SIG-M5 (cell line): ENCODE results near the gene CHMP3.
"Not testable (repeated sequence)": the region's sequence is repeated elsewhere in the genome, so short reads cannot be mapped to it uniquely, and the experiment has no call there.

Experiments used
- DNase-seq: peaks from one replicate; lab custom pipeline; 2025; lab: John Stamatoyannopoulos, UW

The CHMP3 gene

DNA sequence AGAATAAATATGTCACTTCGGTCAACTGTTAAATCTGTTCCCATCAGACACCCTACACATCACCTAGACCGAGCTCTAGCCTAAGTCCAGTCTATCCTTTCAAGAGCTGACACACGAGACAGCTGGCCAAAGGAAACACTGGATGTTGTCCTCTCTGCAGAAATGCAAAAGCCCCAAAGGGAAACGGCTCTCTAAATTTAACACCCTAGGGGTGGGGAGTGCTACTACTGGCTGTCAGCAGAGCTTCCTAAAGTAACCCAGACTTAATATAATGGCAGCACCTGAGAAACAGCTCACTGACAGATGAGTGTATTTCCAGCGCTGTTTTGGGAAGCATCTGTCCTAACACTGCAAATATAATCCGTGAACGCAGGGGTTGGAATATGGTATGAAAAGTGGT is 55.6 kb downstream of the CHMP3 start:
- DNase-seq, result no peak

GRCh38 chr2:86500325-86501083 is 62.7 kb downstream of the CHMP3 start:
- DNase-seq, result no peak

- DNase-seq, result no peak
Measured at GRCh38 chr2:86499326-86499725, 63.9 kb downstream of the CHMP3 start.

DNA sequence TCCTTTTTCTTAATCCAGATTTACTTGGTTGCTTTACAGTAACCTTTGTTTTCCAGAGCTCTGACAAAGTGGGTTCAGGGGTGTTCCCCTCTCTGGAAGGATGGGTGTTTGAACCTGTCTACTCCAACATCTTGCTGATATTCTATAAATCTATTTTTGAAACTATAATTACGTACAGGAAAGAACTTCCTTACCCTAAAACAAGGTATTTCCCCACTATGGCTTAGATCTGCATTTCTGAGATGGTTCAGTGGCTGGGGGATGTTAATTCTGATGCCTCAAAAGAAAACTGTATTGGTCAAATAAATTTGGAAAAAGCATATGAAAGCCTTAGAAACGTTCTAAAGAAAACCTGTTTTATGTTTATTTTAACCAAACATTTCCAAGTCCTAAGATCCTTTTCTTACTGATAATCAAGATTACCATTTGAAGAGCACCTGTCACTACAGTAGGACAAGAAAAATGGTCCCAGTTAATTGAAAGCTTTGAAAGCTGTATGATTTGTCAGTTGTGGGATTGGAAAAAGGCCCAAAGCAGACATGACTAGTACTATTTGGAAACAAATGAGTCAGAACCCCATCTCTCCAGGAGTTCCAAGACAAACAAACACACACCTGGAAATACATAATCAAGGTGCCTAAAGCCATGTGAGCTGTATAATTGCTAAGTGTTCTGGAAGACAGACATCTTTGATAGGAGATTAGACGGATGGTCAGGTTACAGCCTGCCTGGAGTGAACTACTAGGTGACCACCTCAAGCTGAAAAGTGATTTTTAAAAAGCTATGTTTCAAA is 64.6 kb downstream of the CHMP3 start:
- DNase-seq, result no peak

GRCh38 chr2:86496391-86496790 is 66.9 kb downstream of the CHMP3 start:
- not testable (repeated sequence) for DNase-seq

- no peak for DNase-seq
Measured at GRCh38 chr2:86492048-86492453, 71.2 kb downstream of the CHMP3 start.

DNA sequence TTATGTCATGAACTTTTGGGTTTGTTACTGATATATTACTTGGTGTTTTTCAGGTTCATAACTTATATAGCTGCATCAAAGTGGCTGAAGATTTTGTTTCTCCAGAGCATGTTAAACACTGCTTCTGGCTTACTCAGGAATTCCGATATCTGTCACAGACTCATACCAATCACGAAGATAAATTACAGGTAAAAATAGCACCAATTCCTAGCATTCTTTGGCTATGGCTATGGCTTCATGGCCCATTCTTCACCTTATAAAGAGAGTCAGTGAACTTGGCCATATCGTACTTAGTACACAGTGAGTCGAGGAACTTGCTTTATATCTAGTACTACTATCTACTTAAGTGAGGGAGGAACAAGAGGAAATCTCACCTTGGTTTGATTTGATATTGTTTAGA is 72.2 kb downstream of the CHMP3 start:
- DNase-seq, result no peak

GRCh38 chr2:86490245-86490644 is 73.0 kb downstream of the CHMP3 start:
- no peak for DNase-seq

DNA sequence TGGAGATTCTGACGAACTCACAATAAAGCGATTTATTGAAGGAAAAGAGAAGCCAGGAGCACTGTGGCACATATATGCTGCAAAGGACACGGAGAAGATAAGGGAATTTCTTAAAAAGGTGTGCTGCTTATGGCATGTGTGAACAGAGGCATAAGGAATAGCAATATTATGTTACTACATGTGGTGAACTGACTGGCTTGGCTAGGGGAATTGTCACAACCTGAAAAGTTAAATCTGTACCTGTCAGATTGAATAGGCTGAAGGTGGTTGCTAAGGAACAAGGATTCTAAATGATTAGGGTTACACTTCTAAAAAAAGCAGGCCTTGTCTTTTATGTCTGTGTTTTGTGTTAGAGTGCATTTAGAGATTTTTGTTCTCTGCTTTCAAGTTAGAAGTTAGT is 73.7 kb downstream of the CHMP3 start:
- no peak for DNase-seq

GRCh38 chr2:86488561-86489250 is 74.5 kb downstream of the CHMP3 start:
- no peak for DNase-seq

GRCh38 chr2:86487062-86487461 is 76.2 kb downstream of the CHMP3 start:
- DNase-seq, result no peak

- DNase-seq, result no peak
Measured at GRCh38 chr2:86485802-86486201, 77.4 kb downstream of the CHMP3 start.

GRCh38 chr2:86485103-86485502 is 78.1 kb downstream of the CHMP3 start:
- no peak for DNase-seq

GRCh38 chr2:86484385-86484784 is 78.9 kb downstream of the CHMP3 start:
- DNase-seq, result no peak

DNA sequence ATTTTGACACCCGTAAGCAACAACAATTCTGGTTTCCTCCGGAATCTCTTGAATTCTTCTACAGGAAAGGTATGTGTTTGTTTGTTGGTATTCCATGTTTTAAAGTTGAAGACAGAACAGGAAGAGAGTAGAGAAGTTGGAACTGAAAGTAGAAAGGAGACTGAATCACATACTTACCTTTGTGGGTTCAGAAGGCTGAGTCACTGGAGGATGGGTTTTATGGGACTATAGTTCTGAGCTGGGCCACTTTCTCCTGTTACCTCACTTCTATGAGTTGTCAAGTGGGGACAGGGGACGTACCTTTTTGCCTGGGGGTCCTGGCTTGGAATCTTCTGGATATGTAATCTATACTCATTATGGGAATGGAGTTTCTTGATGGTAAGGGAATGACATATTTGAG is 81.2 kb downstream of the CHMP3 start:
- DNase-seq, result no peak

DNA sequence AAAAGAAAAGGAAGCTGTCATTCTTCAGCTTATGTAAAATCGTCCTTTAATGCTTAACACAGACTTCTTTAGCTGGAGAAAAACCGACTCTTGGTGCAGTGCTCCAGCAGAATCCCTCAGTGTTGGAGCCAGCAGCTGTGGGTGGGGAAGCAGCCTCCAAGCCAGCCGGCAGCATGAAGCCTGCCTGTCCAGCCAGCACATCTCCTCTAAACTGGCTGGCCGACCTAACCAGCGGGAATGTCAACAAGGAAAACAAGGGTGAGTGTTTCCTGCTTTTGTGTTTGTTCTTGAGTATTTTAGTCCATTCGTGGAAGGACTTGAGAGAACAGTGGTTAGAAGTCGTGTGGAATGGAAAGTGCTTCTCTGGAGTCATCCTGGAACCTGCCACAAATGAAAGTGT is 83.1 kb downstream of the CHMP3 start:
- DNase-seq, result no peak

GRCh38 chr2:86477349-86477748 is 85.9 kb downstream of the CHMP3 start:
- DNase-seq, result no peak

DNA sequence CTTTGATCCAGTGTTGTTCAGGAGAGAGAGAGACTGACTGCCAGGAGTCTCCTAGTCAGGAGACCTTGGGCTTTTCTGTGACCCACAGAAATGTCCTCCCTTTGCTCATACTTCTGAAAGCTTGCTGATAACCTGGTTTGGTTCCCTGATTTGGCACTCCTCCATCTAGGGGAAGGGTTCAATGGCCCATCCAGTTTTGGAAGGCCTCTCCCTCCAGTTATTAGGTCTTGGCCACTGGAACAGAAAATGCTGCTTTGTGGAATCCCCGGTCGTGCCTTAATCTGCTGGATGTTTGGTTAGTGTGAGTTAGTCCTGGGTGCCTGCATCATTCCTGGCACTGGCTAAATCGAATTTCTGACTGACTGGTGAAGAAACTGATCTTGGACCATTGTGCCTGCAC is 86.3 kb downstream of the CHMP3 start:
- no peak for DNase-seq

- no peak for DNase-seq
Measured at GRCh38 chr2:86476092-86476491, 87.2 kb downstream of the CHMP3 start.

DNA sequence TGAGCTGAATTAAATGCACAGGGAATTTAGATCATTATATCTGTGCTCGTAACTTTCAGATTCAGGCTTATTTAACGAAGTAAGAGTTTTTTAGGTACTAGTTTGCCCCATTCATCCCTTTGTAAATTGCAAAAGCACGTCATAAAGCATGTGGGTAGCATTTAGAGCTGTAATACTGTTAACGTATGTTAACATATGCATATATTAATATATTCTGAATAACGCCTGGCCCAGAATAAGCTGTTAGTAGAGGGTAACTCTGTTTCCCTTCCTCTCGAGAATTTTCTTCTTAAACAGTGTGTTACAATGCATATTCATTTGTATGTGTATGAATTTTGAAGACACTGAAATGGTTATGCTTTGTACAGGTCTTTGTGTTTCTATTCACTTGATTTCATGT is 91.6 kb downstream of the CHMP3 start:
- DNase-seq, result no peak

GRCh38 chr2:86470890-86471289 is 92.4 kb downstream of the CHMP3 start:
- no peak for DNase-seq

DNA sequence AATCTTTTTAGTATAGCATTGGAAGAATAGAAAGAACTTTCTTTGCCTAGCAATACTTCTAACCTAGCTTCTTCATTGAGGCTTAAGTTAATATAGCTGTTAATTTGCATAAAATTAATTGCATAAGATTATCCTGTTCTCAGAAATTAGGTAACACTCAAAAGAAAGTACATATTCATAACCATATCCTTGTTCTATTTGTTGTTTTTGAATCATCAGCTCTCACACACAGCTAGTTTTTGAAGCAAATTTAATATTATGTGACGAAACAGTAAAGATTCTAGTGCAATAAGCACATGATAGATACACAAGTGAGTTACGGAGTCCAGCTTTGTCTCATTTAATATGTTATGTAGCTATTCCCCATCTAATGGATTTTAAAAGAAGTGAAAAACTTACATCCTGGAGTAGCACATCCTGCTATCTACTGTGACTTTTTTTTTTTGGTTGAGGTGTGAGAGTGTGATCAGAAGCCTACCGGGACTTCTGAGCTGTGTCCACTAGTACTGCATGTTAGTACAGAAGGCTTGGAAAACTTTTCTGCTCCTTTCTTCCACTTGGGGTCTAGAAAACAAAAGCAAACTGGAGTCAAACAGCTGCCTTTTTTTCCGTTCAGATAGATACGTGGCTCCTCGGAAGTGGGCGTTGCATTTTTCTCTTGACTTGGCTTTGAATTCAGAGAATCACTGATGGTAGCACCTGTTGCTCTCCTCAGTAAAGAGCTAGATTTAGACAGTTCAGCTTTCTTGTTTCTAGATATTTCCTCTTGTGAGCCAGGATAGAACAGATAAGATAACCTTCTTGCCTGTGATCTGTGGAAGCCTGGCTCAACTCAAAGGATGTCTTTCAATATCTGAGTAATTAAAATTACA is 94.8 kb downstream of the CHMP3 start:
- DNase-seq, result no peak
